GM23338 (cell line): ENCODE results near the gene POU2AF2.

Source experiments
- EZH2 ChIP-seq: fragments of 200-600 bp; sonication (generic); IDR thresholded peaks from one replicate; pipeline ENCODE4 v1.8.0; 2017; ENCODE audit warnings: antibody characterized with exemption, mild to moderate bottlenecking, low read depth; ENCODE audit not compliant: unreplicated experiment
- EZH2phosphoT487 ChIP-seq: fragments of 200-600 bp; sonication (generic); IDR thresholded peaks from one replicate; pipeline ENCODE4 v1.8.1; 2018; ENCODE audit warnings: antibody characterized with exemption; ENCODE audit not compliant: unreplicated experiment
- POLR2AphosphoS5 ChIP-seq: IDR thresholded peaks from 2 replicates; pipeline ENCODE4 v1.6.1; 2016; ENCODE audit warnings: antibody characterized with exemption, low read depth
- TF ChIP-seq, protein P1 (sequence below), 2 experiments: fragments of 200-600 bp in 1 of 2; sonication (generic) in 1 of 2; conservative IDR thresholded peaks; 2 replicates each; pipeline versions ENCODE4 v1.5.1 to v1.6.1; 2016 to 2017; ENCODE audit warnings: antibody characterized with exemption in 2 of 2, low read depth in 2 of 2, mild to moderate bottlenecking in 2 of 2, moderate library complexity in 1 of 2

GRCh38 chr11:111335549-111335948, 90.0 kb downstream of the POU2AF2 start:
- no peak for TF ChIP-seq EZH2
- no peak for TF ChIP-seq POLR2AphosphoS5
- TF ChIP-seq, protein P1, sequence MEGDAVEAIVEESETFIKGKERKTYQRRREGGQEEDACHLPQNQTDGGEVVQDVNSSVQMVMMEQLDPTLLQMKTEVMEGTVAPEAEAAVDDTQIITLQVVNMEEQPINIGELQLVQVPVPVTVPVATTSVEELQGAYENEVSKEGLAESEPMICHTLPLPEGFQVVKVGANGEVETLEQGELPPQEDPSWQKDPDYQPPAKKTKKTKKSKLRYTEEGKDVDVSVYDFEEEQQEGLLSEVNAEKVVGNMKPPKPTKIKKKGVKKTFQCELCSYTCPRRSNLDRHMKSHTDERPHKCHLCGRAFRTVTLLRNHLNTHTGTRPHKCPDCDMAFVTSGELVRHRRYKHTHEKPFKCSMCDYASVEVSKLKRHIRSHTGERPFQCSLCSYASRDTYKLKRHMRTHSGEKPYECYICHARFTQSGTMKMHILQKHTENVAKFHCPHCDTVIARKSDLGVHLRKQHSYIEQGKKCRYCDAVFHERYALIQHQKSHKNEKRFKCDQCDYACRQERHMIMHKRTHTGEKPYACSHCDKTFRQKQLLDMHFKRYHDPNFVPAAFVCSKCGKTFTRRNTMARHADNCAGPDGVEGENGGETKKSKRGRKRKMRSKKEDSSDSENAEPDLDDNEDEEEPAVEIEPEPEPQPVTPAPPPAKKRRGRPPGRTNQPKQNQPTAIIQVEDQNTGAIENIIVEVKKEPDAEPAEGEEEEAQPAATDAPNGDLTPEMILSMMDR (conservative IDR thresholded peaks at IDR 0.05; ENCODE audit: low read depth in 2 of 2): no peak
- no peak for TF ChIP-seq EZH2phosphoT487
